HG02870 (cell line): ENCODE data around the gene ETV3L.
"Not testable (repeated sequence)": the region's sequence is repeated elsewhere in the genome, so short reads cannot be mapped to it uniquely, and the experiment has no call there.

Experiments
- ATAC-seq: cut with Tn5 transposase; IDR thresholded peaks from one replicate; pipeline ENCODE4 v1.9.1; 2021; ENCODE audit warnings: mild to moderate bottlenecking, moderate library complexity; ENCODE audit not compliant: unreplicated experiment

The ETV3L gene

GRCh38 chr1:157084720-157085119, 14.9 kb downstream of the ETV3L start:
- no peak for ATAC-seq

GRCh38 chr1:157081707-157082106, 17.9 kb downstream of the ETV3L start:
- ATAC-seq: no peak

- no peak for ATAC-seq
These were observed 18.9 kb downstream of the ETV3L start for GRCh38 chr1:157080714-157081113.

- ATAC-seq: no peak
These were observed 22.2 kb downstream of the ETV3L start for GRCh38 chr1:157077394-157077793.

- ATAC-seq: no peak
These were observed 25.5 kb downstream of the ETV3L start for GRCh38 chr1:157073944-157074685.

- ATAC-seq: no peak
These were observed 30.0 kb downstream of the ETV3L start for GRCh38 chr1:157069601-157070000.

GRCh38 chr1:157059241-157059640, 40.4 kb downstream of the ETV3L start:
- ATAC-seq: not testable (repeated sequence)

- no peak for ATAC-seq
These were observed 43.3 kb downstream of the ETV3L start for GRCh38 chr1:157056269-157056668.

GRCh38 chr1:157055729-157056128, 43.9 kb downstream of the ETV3L start:
- ATAC-seq: not testable (repeated sequence)

- no peak for ATAC-seq
These were observed 48.8 kb downstream of the ETV3L start for GRCh38 chr1:157050836-157051235.

GRCh38 chr1:157047062-157047410, 52.6 kb downstream of the ETV3L start:
- ATAC-seq: no peak

- no peak for ATAC-seq
These were observed 54.1 kb downstream of the ETV3L start, which contains the start of gene ARHGEF11 for GRCh38 chr1:157045250-157046218. Gene ARHGEF11, minus strand, starts transcription at chr1:157045742. Its CDS starts 1,412 bp downstream, at chr1:157044330.

- no peak for ATAC-seq
These were observed 55.3 kb downstream of the ETV3L start for GRCh38 chr1:157044326-157044725.

- no peak for ATAC-seq
These were observed 55.9 kb downstream of the ETV3L start for GRCh38 chr1:157043685-157044084.

- ATAC-seq: no peak
These were observed 56.8 kb downstream of the ETV3L start for GRCh38 chr1:157042846-157043245.
